Loucy (cell line): ENCODE results near the gene CGN.

Source experiments
- H2AFZ ChIP-seq: fragments of 200-600 bp; sonication (generic); 2 replicates; pipeline ENCODE4 v1.6.0; 2016; ENCODE audit warnings: antibody characterized with exemption, mild to moderate bottlenecking, low read length, moderate library complexity
- H3F3A ChIP-seq: fragments of 200-600 bp; 2 replicates; pipeline ENCODE4 v1.6.0; 2016; ENCODE audit warnings: antibody characterized with exemption, low read depth, mild to moderate bottlenecking
- H3K27me3 ChIP-seq: fragments of 200-600 bp; sonication (generic); 2 replicates; pipeline ENCODE4 v1.6.1; 2014; ENCODE audit warnings: low read length, mild to moderate bottlenecking; ENCODE audit not compliant: insufficient read depth, poor library complexity, severe bottlenecking
- H3K36me3 ChIP-seq: fragments of 200-600 bp; sonication (generic); 2 replicates; pipeline ENCODE4 v1.6.1; 2016; ENCODE audit warnings: low read length; ENCODE audit not compliant: insufficient read depth
- H3K4me1 ChIP-seq: fragments of 200-600 bp; sonication (generic); 2 replicates; pipeline ENCODE4 v1.5.1; 2014; ENCODE audit warnings: low read length, mild to moderate bottlenecking; ENCODE audit not compliant: insufficient read depth, poor library complexity, severe bottlenecking
- H3K4me2 ChIP-seq: fragments of 200-600 bp; sonication (generic); 2 replicates; pipeline ENCODE4 v1.6.0; 2014; ENCODE audit warnings: antibody characterized with exemption, low read length, low read depth, mild to moderate bottlenecking; ENCODE audit not compliant: poor library complexity, severe bottlenecking
- H3K4me3 ChIP-seq: fragments of 200-600 bp; sonication (generic); 2 replicates; pipeline ENCODE4 v1.5.1; 2014; ENCODE audit warnings: low read length, mild to moderate bottlenecking, mixed read lengths; ENCODE audit not compliant: poor library complexity, severe bottlenecking
- H3K79me2 ChIP-seq: fragments of 200-600 bp; sonication (generic); 2 replicates; pipeline ENCODE4 v1.6.1; 2014; ENCODE audit warnings: low read length; ENCODE audit not compliant: insufficient read depth
- H3K9ac ChIP-seq: fragments of 200-600 bp; sonication (generic); 2 replicates; pipeline ENCODE4 v1.6.0; 2014; ENCODE audit warnings: mild to moderate bottlenecking, low read depth, low read length, moderate library complexity; ENCODE audit not compliant: poor library complexity, severe bottlenecking
- H3K9me2 ChIP-seq: fragments of 200-600 bp; sonication (generic); replicated peaks from 2 replicates; pipeline ENCODE4 v1.6.1; 2016; ENCODE audit warnings: low read depth, low read length, mixed read lengths
- H3K9me3 ChIP-seq: fragments of 200-600 bp; sonication (generic); 2 replicates; pipeline ENCODE4 v1.6.1; 2014; ENCODE audit warnings: mild to moderate bottlenecking, antibody characterized with exemption, low read length, low read depth; ENCODE audit not compliant: insufficient read depth
- H4K20me1 ChIP-seq: fragments of 200-600 bp; sonication (generic); 2 replicates; pipeline ENCODE4 v1.6.0; 2014; ENCODE audit warnings: antibody characterized with exemption, low read length, mild to moderate bottlenecking; ENCODE audit not compliant: insufficient read depth, poor library complexity, severe bottlenecking
- EZH2phosphoT487 ChIP-seq: fragments of 200-600 bp; IDR thresholded peaks from 2 replicates; pipeline ENCODE4 v1.6.1; 2018; ENCODE audit warnings: antibody characterized with exemption, mild to moderate bottlenecking, moderate library complexity, borderline replicate concordance
- TF ChIP-seq, protein P1 (sequence below): fragments of 200-600 bp; sonication (generic); conservative IDR thresholded peaks from 2 replicates; pipeline ENCODE4 v1.5.1; 2014; ENCODE audit warnings: mild to moderate bottlenecking, antibody characterized with exemption, low read length

The CGN gene

DNA sequence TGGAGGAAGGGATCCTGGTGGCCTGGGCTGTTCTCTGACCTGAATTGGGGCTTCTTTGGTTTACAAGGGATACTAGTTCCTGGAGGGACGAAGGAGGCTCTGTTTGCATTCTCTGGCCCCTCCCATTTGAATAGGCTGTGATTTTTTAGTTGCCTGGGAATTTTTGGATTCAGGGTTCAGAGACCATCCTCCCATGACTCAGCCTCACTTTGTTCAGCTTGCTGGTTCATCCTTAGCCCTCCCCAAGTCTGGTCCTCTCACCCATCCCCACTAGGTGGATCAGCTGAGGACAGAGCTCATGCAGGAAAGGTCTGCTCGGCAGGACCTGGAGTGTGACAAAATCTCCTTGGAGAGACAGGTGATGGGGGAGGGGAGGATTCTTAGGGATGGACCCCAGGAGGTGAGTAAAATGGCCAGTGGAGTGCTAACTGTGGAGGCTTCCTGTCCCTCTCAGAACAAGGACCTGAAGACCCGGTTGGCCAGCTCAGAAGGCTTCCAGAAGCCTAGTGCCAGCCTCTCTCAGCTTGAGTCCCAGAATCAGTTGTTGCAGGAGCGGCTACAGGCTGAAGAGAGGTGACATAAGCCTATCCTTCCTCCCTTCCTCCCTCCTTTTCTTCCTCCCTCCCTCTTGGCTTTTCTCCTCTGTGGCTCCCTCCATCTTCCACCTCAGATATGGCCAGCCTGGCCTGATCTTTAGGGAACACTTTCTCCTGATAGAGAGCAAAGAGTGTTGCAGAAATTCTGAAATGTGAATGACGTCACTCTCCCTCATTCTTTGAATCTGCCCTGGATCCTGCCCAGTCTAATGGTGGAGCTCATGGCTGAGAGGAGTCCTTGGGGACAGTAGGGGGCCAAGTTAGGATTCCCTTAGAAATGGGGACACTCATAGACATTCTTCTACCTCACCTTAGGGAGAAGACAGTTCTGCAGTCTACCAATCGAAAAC lies 24.4 kb downstream of the CGN start:
- H3K4me2 ChIP-seq = no peak overlapping the region
- H3K9me2 ChIP-seq = no peaks in the 10 kb centered on the region
- no peaks in the 10 kb centered on the region for H3K9me3 ChIP-seq
- H3K27me3 ChIP-seq = no peaks in the 10 kb centered on the region
- no peaks in the 10 kb centered on the region for H3F3A ChIP-seq
- no peak overlapping the region for H3K9ac ChIP-seq
- TF ChIP-seq, protein P1, sequence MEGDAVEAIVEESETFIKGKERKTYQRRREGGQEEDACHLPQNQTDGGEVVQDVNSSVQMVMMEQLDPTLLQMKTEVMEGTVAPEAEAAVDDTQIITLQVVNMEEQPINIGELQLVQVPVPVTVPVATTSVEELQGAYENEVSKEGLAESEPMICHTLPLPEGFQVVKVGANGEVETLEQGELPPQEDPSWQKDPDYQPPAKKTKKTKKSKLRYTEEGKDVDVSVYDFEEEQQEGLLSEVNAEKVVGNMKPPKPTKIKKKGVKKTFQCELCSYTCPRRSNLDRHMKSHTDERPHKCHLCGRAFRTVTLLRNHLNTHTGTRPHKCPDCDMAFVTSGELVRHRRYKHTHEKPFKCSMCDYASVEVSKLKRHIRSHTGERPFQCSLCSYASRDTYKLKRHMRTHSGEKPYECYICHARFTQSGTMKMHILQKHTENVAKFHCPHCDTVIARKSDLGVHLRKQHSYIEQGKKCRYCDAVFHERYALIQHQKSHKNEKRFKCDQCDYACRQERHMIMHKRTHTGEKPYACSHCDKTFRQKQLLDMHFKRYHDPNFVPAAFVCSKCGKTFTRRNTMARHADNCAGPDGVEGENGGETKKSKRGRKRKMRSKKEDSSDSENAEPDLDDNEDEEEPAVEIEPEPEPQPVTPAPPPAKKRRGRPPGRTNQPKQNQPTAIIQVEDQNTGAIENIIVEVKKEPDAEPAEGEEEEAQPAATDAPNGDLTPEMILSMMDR = no peak
- no peak for TF ChIP-seq EZH2phosphoT487
- no peak overlapping the region for H3K4me3 ChIP-seq
- H3K36me3 ChIP-seq = no peaks in the 10 kb centered on the region
- H2AFZ ChIP-seq = no peak overlapping the region
- H3K79me2 ChIP-seq = no peaks in the 10 kb centered on the region
- H4K20me1 ChIP-seq = no peaks in the 10 kb centered on the region
- H3K4me1 ChIP-seq = peaks cover 3% of the 10 kb centered on the region

DNA sequence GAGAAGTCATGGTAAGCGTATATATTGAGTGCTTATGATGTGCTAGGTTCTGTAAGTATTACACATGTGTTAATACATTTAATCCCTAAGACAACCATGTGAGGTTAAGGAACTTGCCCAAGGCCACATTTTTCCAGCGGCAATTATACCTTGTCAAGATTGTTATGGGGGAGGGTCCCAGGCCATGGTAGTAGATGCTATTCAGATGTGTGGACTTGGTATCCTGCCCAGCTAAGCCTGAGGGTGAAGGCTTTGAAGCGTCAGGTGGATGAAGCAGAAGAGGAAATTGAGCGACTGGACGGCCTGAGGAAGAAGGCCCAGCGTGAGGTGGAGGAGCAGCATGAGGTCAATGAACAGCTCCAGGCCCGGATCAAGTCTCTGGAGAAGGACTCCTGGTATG lies 25.3 kb downstream of the CGN start:
- Histone ChIP-seq H3K9ac (no peak overlapping the region), H3K4me2 (no peak overlapping the region), H3K36me3 (no peaks in the 10 kb centered on the region)

DNA sequence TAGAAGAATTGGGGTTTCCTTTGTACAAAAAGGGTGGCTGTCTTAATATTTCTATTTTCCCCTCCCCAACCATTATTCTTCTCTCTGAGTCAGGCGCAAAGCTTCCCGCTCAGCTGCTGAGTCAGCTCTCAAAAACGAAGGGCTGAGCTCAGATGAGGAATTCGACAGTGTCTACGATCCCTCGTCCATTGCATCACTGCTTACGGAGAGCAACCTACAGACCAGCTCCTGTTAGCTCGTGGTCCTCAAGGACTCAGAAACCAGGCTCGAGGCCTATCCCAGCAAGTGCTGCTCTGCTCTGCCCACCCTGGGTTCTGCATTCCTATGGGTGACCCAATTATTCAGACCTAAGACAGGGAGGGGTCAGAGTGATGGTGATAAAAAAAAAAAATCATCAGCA lies 25.9 kb downstream of the CGN start:
- H3K79me2 ChIP-seq = no peaks in the 10 kb centered on the region
- no peaks in the 10 kb centered on the region for H3K9me2 ChIP-seq
- TF ChIP-seq, protein P1 = no peak
- H3K27me3 ChIP-seq = no peaks in the 10 kb centered on the region
- H3K4me1 ChIP-seq = peaks cover 3% of the 10 kb centered on the region
- no peak overlapping the region for H2AFZ ChIP-seq
- H3K9me3 ChIP-seq = no peaks in the 10 kb centered on the region
- no peak overlapping the region for H3K9ac ChIP-seq
- H3K36me3 ChIP-seq = no peaks in the 10 kb centered on the region
- no peak overlapping the region for H3K4me2 ChIP-seq
- no peaks in the 10 kb centered on the region for H4K20me1 ChIP-seq
- no peaks in the 10 kb centered on the region for H3F3A ChIP-seq
- no peak overlapping the region for H3K4me3 ChIP-seq

More for the DNA sequence above, 25.3 kb downstream of the CGN start:
- Histone ChIP-seq H3K4me1 (peaks cover 3% of the 10 kb centered on the region), H3K4me3 (no peak overlapping the region), H3F3A (no peaks in the 10 kb centered on the region), H3K9me2 (no peaks in the 10 kb centered on the region), H3K79me2 (no peaks in the 10 kb centered on the region), H3K27me3 (no peaks in the 10 kb centered on the region), H2AFZ (no peak overlapping the region), H4K20me1 (no peaks in the 10 kb centered on the region), H3K9me3 (no peaks in the 10 kb centered on the region)
- TF ChIP-seq, protein P1 = no peak
- TF ChIP-seq EZH2phosphoT487 = no peak
